Measurements from ENCODE around the gene MFSD12.
A peak's percentile ranks its signal among the peaks of the same experiment; 100 is the strongest.

- TF ChIP-seq CTCF (conservative IDR thresholded peaks at IDR 0.05; ENCODE audit: low read depth in 2 of 2) (peak; percentile 28 to 66), REST (IDR thresholded peaks at IDR 0.05; ENCODE audit: unreplicated experiment) (no peak), EZH2 (IDR thresholded peaks at IDR 0.05; ENCODE audit: low read depth, unreplicated experiment) (no peak), EZH2phosphoT487 (IDR thresholded peaks at IDR 0.05; ENCODE audit: unreplicated experiment) (no peak), CREB1 (CRISPR knock-in tag; IDR thresholded peaks at IDR 0.05; ENCODE audit: low read depth) (no peak), POLR2AphosphoS5 (IDR thresholded peaks at IDR 0.05; ENCODE audit: low read depth) (no peak), JUNB (IDR thresholded peaks at IDR 0.05; ENCODE audit: unreplicated experiment) (no peak), ETS1 (IDR thresholded peaks at IDR 0.05) (no peak), ZNF114 (CRISPR knock-in tag; IDR thresholded peaks at IDR 0.05) (no peak)
These were observed 46.7 kb downstream of the MFSD12 start for GRCh38 chr19:3510727-3511126.

Data from GM23338 (cell line).